Smooth muscle cell (in vitro differentiated cells): ENCODE results near the gene SEMA4A. TPM values are rescaled to one million over a fixed set of nuclear protein-coding genes. Genes with fewer than 3 reads are reported as not detected.

Experiments used
- DNase-seq: peaks from one replicate; lab custom pipeline; 2025; ENCODE audit not compliant: unreplicated experiment; lab: John Stamatoyannopoulos, UW
- H2AFZ ChIP-seq: fragments of 200-600 bp; sonication (generic); 2 replicates; pipeline ENCODE4 v1.6.0; 2016; ENCODE audit warnings: antibody characterized with exemption, low read depth, mild to moderate bottlenecking
- H3F3A ChIP-seq: fragments of 200-600 bp; sonication (generic); 2 replicates; pipeline ENCODE4 v1.6.0; 2017; ENCODE audit warnings: antibody characterized with exemption, low read depth
- H3K27ac ChIP-seq: fragments of 200-600 bp; sonication (generic); 2 replicates; pipeline ENCODE4 v1.5.1; 2016; ENCODE audit warnings: low read depth, mild to moderate bottlenecking
- H3K27me3 ChIP-seq: fragments of 200-600 bp; sonication (generic); 2 replicates; pipeline ENCODE4 v1.6.1; 2016; ENCODE audit warnings: low read depth, mild to moderate bottlenecking
- H3K36me3 ChIP-seq: fragments of 200-600 bp; sonication (generic); 2 replicates; pipeline ENCODE4 v1.5.1; 2016; ENCODE audit warnings: low read depth
- H3K4me1 ChIP-seq: fragments of 200-600 bp; sonication (generic); 2 replicates; pipeline ENCODE4 v1.5.1; 2016; ENCODE audit warnings: low read depth
- H3K4me2 ChIP-seq: fragments of 200-600 bp; sonication (generic); 2 replicates; pipeline ENCODE4 v1.6.0; 2016; ENCODE audit warnings: mild to moderate bottlenecking
- H3K4me3 ChIP-seq: fragments of 200-600 bp; sonication (generic); 2 replicates; pipeline ENCODE4 v1.5.1; 2016; ENCODE audit warnings: mild to moderate bottlenecking
- H3K79me2 ChIP-seq: fragments of 200-600 bp; sonication (generic); 2 replicates; pipeline ENCODE4 v1.6.0; 2016; ENCODE audit warnings: low read depth, mild to moderate bottlenecking
- H3K9ac ChIP-seq: fragments of 200-600 bp; sonication (generic); 2 replicates; pipeline ENCODE4 v1.6.0; 2016; ENCODE audit warnings: low read depth
- H3K9me3 ChIP-seq: fragments of 200-600 bp; sonication (generic); replicated peaks from 2 replicates; pipeline ENCODE4 v1.5.1; 2016; ENCODE audit warnings: low read depth
- H4K20me1 ChIP-seq: fragments of 200-600 bp; sonication (generic); 2 replicates; pipeline ENCODE4 v1.6.0; 2016; ENCODE audit warnings: low read depth
- WGBS: methylation state at CpG from one replicate; pipeline ENCODE4 v1.1.7; 2016; ENCODE audit warnings: low lambda C conversion rate; 5-methylcytosine and 5-hydroxymethylcytosine counted together
- polyA plus RNA-seq: library from polyadenylated mRNA; unstranded; fragments of >200 nt; fragmentation: Nextera tagmentation; extraction: Ambion mirVana; gene quantifications from 2 replicates; pipeline ENCODE4 v1.2.1, GENCODE V29; 2016
- total RNA-seq: library from RNA; depleted of rRNA; stranded (reverse); fragments of >200 nt; gene quantifications from 2 replicates; pipeline ENCODE4 v1.2.3, GENCODE V29; 2014
- TF ChIP-seq, protein P1 (sequence below): fragments of 200-600 bp; sonication (generic); IDR thresholded peaks from 2 replicates; pipeline ENCODE4 v1.5.1; 2017; ENCODE audit warnings: borderline replicate concordance, mild to moderate bottlenecking, antibody characterized with exemption; ENCODE audit not compliant: insufficient read depth, poor library complexity, severe bottlenecking

The SEMA4A gene
- total and polyA plus RNA-seq, 2 experiments from 2014 or later, result 2.1 to 2.2 TPM

DNA sequence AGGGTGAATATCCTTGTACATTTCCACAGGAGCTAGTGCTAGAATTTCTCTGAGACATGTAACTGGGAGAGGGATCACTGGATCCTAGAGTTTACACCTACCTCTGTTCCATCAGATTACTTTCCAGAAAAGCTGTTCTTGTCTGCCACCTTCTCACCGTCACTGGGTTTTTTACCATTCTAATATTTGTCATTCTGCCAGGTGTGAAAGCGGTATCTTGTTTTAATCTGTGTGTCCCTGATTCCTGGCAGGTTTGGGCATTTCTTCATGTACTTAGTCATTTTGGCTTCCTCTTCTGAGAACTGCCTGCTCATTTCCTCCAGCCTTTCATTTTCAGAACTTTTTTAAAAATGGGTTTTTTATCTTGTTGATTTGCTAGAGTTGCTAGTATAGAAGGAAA, 64.5 kb downstream of the SEMA4A start:
- Histone ChIP-seq H3K27ac (no peak overlapping the region), H3F3A (no peaks in the 10 kb centered on the region), H3K9me3 (no peaks in the 10 kb centered on the region), H3K79me2 (peaks cover 39% of the 10 kb centered on the region), H3K27me3 (no peaks in the 10 kb centered on the region), H3K36me3 (no peaks in the 10 kb centered on the region), H3K4me3 (no peak overlapping the region), H3K9ac (no peak overlapping the region), H3K4me1 (peaks cover 6% of the 10 kb centered on the region), H2AFZ (no peak overlapping the region), H3K4me2 (no peak overlapping the region), H4K20me1 (no peaks in the 10 kb centered on the region)
- TF ChIP-seq, protein P1, sequence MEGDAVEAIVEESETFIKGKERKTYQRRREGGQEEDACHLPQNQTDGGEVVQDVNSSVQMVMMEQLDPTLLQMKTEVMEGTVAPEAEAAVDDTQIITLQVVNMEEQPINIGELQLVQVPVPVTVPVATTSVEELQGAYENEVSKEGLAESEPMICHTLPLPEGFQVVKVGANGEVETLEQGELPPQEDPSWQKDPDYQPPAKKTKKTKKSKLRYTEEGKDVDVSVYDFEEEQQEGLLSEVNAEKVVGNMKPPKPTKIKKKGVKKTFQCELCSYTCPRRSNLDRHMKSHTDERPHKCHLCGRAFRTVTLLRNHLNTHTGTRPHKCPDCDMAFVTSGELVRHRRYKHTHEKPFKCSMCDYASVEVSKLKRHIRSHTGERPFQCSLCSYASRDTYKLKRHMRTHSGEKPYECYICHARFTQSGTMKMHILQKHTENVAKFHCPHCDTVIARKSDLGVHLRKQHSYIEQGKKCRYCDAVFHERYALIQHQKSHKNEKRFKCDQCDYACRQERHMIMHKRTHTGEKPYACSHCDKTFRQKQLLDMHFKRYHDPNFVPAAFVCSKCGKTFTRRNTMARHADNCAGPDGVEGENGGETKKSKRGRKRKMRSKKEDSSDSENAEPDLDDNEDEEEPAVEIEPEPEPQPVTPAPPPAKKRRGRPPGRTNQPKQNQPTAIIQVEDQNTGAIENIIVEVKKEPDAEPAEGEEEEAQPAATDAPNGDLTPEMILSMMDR, result no peak
- no peak for DNase-seq
- WGBS, result 92% methylated on average over 2 of the region's 2 CpGs

DNA sequence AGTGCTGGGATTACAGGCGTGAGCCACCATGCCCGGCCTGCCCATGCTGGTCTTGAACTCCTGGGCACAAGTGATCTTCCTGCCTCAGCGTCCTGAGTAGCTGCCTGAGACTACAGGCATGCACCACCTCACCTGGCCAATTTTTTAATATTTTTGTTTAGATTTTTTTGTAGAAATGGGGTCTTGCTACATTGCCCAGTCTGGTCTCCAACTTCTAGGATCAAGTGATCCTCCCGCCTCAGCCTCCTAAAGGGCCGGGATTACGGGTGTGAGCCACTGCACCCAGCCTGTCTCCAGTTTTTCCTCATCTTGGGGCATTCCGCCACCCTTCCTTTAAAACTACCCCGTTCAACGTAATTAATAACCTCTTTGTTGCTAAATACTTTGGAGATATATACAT, 66.8 kb downstream of the SEMA4A start:
- no peak overlapping the region for H3K4me3 ChIP-seq
- no peak overlapping the region for H3K27ac ChIP-seq
- no peak overlapping the region for H3K4me2 ChIP-seq
- H3K9ac ChIP-seq, result no peak overlapping the region
- 93% methylated on average over 9 of the region's 9 CpGs for WGBS
- H3K27me3 ChIP-seq, result no peaks in the 10 kb centered on the region
- TF ChIP-seq, protein P1, result no peak
- no peaks in the 10 kb centered on the region for H3K9me3 ChIP-seq
- H2AFZ ChIP-seq, result no peak overlapping the region
- no peaks in the 10 kb centered on the region for H3K4me1 ChIP-seq
- peaks cover 3% of the 10 kb centered on the region for H3F3A ChIP-seq
- peaks cover 25% of the 10 kb centered on the region for H3K79me2 ChIP-seq
- no peaks in the 10 kb centered on the region for H4K20me1 ChIP-seq
- DNase-seq, result no peak
- no peaks in the 10 kb centered on the region for H3K36me3 ChIP-seq

GRCh38 chr1:156221986-156222692, 68.8 kb downstream of the SEMA4A start:
- Histone ChIP-seq H3K27ac (no peak overlapping the region), H4K20me1 (no peaks in the 10 kb centered on the region), H3K9ac (no peak overlapping the region), H3K4me3 (no peak overlapping the region), H3K9me3 (no peaks in the 10 kb centered on the region), H3K79me2 (peaks cover 11% of the 10 kb centered on the region), H3F3A (peaks cover 3% of the 10 kb centered on the region), H3K4me1 (no peaks in the 10 kb centered on the region), H3K4me2 (no peak overlapping the region), H3K27me3 (no peaks in the 10 kb centered on the region), H2AFZ (no peak overlapping the region), H3K36me3 (no peaks in the 10 kb centered on the region)
- TF ChIP-seq, protein P1, result no peak
- DNase-seq, result no peak
- 98% methylated on average over 13 of the region's 13 CpGs for WGBS

GRCh38 chr1:156225677-156226014, 72.3 kb downstream of the SEMA4A start:
- Histone ChIP-seq H4K20me1 (no peaks in the 10 kb centered on the region), H3K9me3 (no peaks in the 10 kb centered on the region), H3K79me2 (no peaks in the 10 kb centered on the region), H3K4me3 (no peak overlapping the region), H3K4me1 (no peaks in the 10 kb centered on the region), H2AFZ (no peak overlapping the region), H3K27me3 (no peaks in the 10 kb centered on the region), H3F3A (peaks cover 3% of the 10 kb centered on the region), H3K27ac (no peak overlapping the region), H3K36me3 (no peaks in the 10 kb centered on the region), H3K9ac (no peak overlapping the region), H3K4me2 (no peak overlapping the region)
- 34% methylated on average over 2 of the region's 2 CpGs for whole genome bisulfite sequencing
- no peak for DNase-seq
- TF ChIP-seq, protein P1, result no peak
